Adipocyte (in vitro differentiated cells): Measurements from ENCODE around the gene ADGRL1.

Experiments used
- DNase-seq: peaks from one replicate; pipeline ENCODE4 v3.0.0-alpha.2; 2015; ENCODE audit warnings: low read depth
- H3K27me3 ChIP-seq: replicated peaks from 2 replicates; pipeline ENCODE4 v1.7.0; 2013; ENCODE audit warnings: mild to moderate bottlenecking, low read length, moderate library complexity; ENCODE audit not compliant: control insufficient read depth, insufficient read depth
- H3K36me3 ChIP-seq: 2 replicates; pipeline ENCODE4 v1.7.0; 2013; ENCODE audit warnings: low read length, mild to moderate bottlenecking, moderate library complexity; ENCODE audit not compliant: control insufficient read depth, insufficient read depth, severe bottlenecking
- H3K4me1 ChIP-seq: 2 replicates; pipeline ENCODE4 v1.7.0; 2013; ENCODE audit warnings: mild to moderate bottlenecking, low read length, moderate library complexity; ENCODE audit not compliant: control insufficient read depth, insufficient read depth
- H3K4me3 ChIP-seq: 2 replicates; pipeline ENCODE4 v1.7.0; 2013; ENCODE audit warnings: mild to moderate bottlenecking, low read length, moderate library complexity
- H3K9ac ChIP-seq: 2 replicates; pipeline ENCODE4 v1.7.0; 2013; ENCODE audit warnings: mild to moderate bottlenecking, low read length, moderate library complexity
- H3K9me3 ChIP-seq: 2 replicates; pipeline ENCODE4 v1.7.0; 2013; ENCODE audit warnings: mild to moderate bottlenecking, low read length, moderate library complexity; ENCODE audit not compliant: control insufficient read depth

The ADGRL1 gene

GRCh38 chr19:14167576-14168138 lies 38.3 kb downstream of the ADGRL1 start:
- Histone ChIP-seq H3K9me3 (no peaks in the 10 kb centered on the region), H3K36me3 (peaks cover 19% of the 10 kb centered on the region), H3K4me1 (no peaks in the 10 kb centered on the region), H3K9ac (no peak overlapping the region), H3K4me3 (no peak overlapping the region), H3K27me3 (no peaks in the 10 kb centered on the region)
- no peak for DNase-seq

GRCh38 chr19:14166999-14167575 lies 38.9 kb downstream of the ADGRL1 start:
- Histone ChIP-seq H3K9ac (no peak overlapping the region), H3K27me3 (no peaks in the 10 kb centered on the region), H3K36me3 (peaks cover 19% of the 10 kb centered on the region), H3K9me3 (no peaks in the 10 kb centered on the region), H3K4me3 (no peak overlapping the region), H3K4me1 (no peaks in the 10 kb centered on the region)
- DNase-seq: no peak

- H3K9me3 ChIP-seq: no peaks in the 10 kb centered on the region
- DNase-seq: no peak
Measured at GRCh38 chr19:14165990-14166830, 39.8 kb downstream of the ADGRL1 start.

DNA sequence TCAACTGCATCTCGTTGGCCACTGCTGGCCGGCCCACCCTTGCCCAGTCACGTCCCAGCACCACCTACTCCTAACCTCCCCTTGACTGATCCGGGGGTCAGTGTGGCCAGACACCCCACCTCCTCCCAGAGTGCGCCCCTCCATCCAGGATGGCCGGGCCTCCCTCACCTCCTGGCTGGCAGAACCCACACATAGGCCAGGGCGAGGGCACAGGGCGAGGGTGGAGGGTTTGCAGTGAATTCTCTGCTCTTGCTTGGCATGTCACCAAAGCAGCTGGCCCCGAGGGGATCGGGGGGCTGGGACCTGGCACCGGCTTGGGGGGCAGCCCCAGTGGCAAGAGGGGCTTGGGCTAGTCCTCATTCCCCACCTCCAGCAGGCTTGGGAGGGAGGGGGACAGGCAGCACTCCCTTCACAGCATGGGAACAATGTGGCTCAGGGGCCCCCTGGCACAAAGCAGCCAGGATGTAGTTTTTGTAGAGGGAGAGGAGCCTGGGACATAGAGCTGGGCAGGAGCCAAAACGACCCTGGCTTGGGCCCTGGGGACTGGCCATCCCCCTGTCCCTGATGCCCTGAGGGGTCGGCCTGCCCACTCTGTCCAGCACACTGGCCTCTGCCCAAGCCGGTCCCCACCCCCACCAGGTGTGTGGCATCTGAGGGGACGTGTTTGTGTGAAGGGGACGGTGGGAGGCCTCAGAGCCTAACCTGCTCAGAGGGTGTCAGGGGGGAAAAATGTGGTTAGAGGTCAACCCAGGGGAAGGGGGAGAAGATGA lies 41.1 kb downstream of the ADGRL1 start:
- H3K9ac ChIP-seq: no peak overlapping the region

More at GRCh38 chr19:14165990-14166830, 39.8 kb downstream of the ADGRL1 start:
- H3K4me1 ChIP-seq: no peaks in the 10 kb centered on the region
- no peaks in the 10 kb centered on the region for H3K27me3 ChIP-seq
- peaks cover 14% of the 10 kb centered on the region for H3K36me3 ChIP-seq
- no peak overlapping the region for H3K4me3 ChIP-seq
- H3K9ac ChIP-seq: no peak overlapping the region

GRCh38 chr19:14164082-14164481 lies 41.9 kb downstream of the ADGRL1 start:
- H3K36me3 ChIP-seq: peaks cover 4% of the 10 kb centered on the region
- H3K27me3 ChIP-seq: no peaks in the 10 kb centered on the region
- no peak for DNase-seq
- no peak overlapping the region for H3K4me3 ChIP-seq
- H3K9me3 ChIP-seq: no peaks in the 10 kb centered on the region
- H3K4me1 ChIP-seq: no peaks in the 10 kb centered on the region
- no peak overlapping the region for H3K9ac ChIP-seq

More for the DNA sequence above, 41.1 kb downstream of the ADGRL1 start:
- DNase-seq: no peak
- Histone ChIP-seq H3K36me3 (peaks cover 6% of the 10 kb centered on the region), H3K4me3 (no peak overlapping the region), H3K4me1 (no peaks in the 10 kb centered on the region), H3K27me3 (no peaks in the 10 kb centered on the region), H3K9me3 (no peaks in the 10 kb centered on the region)

GRCh38 chr19:14162871-14163297 lies 43.1 kb downstream of the ADGRL1 start:
- peaks cover 11% of the 10 kb centered on the region for H3K36me3 ChIP-seq
- no peaks in the 10 kb centered on the region for H3K4me1 ChIP-seq
- DNase-seq: no peak
- no peak overlapping the region for H3K9ac ChIP-seq
- H3K27me3 ChIP-seq: no peaks in the 10 kb centered on the region
- H3K9me3 ChIP-seq: no peaks in the 10 kb centered on the region
- H3K4me3 ChIP-seq: no peak overlapping the region

GRCh38 chr19:14161305-14161704 lies 44.7 kb downstream of the ADGRL1 start:
- Histone ChIP-seq H3K9me3 (no peaks in the 10 kb centered on the region), H3K4me3 (no peak overlapping the region), H3K9ac (no peak overlapping the region), H3K27me3 (no peaks in the 10 kb centered on the region), H3K36me3 (peaks cover 23% of the 10 kb centered on the region), H3K4me1 (no peaks in the 10 kb centered on the region)
- DNase-seq: no peak

- Histone ChIP-seq H3K9ac (no peak overlapping the region), H3K27me3 (no peaks in the 10 kb centered on the region), H3K4me3 (no peak overlapping the region), H3K36me3 (peaks cover 26% of the 10 kb centered on the region), H3K9me3 (no peaks in the 10 kb centered on the region), H3K4me1 (no peaks in the 10 kb centered on the region)
- DNase-seq: no peak
Measured at GRCh38 chr19:14160017-14160703, 45.8 kb downstream of the ADGRL1 start.

- no peak overlapping the region for H3K9ac ChIP-seq
- DNase-seq: no peak
- no peak overlapping the region for H3K4me3 ChIP-seq
- H3K36me3 ChIP-seq: peaks cover 28% of the 10 kb centered on the region
- peaks cover 3% of the 10 kb centered on the region for H3K4me1 ChIP-seq
- no peaks in the 10 kb centered on the region for H3K27me3 ChIP-seq
- no peaks in the 10 kb centered on the region for H3K9me3 ChIP-seq
Measured at GRCh38 chr19:14159059-14159458, 46.9 kb downstream of the ADGRL1 start.

- Histone ChIP-seq H3K27me3 (no peaks in the 10 kb centered on the region), H3K9me3 (no peaks in the 10 kb centered on the region), H3K4me3 (no peak overlapping the region), H3K36me3 (peaks cover 28% of the 10 kb centered on the region), H3K9ac (no peak overlapping the region), H3K4me1 (peaks cover 4% of the 10 kb centered on the region)
- DNase-seq: no peak
Measured at GRCh38 chr19:14158276-14159023, 47.5 kb downstream of the ADGRL1 start.
